Thyroid gland (tissue), 4 donors: ENCODE measurements around the gene NRG4. TPM values are rescaled to one million over a fixed set of nuclear protein-coding genes. Genes with fewer than 3 reads are reported as not detected.

Experiments used
- DNase-seq, 2 donors: peaks; one replicate each; pipeline ENCODE4 v3.0.0-alpha.2; 2019
- H3K27ac ChIP-seq, 3 donors: fragments of 200-600 bp; sonication (generic); 1 replicate in 2 of 3; 2 replicates in 1 of 3; pipeline ENCODE4 v1.5.1; 2016 to 2019; ENCODE audit warnings: mild to moderate bottlenecking in 1 of 3, moderate library complexity in 1 of 3
- H3K27me3 ChIP-seq: fragments of 200-600 bp; sonication (generic); one replicate; pipeline ENCODE4 v1.5.1; 2019
- H3K36me3 ChIP-seq, 2 donors: fragments of 200-600 bp; sonication (generic); one replicate each; pipeline ENCODE4 v1.5.1; 2016 to 2019
- H3K4me1 ChIP-seq, 2 donors: fragments of 200-600 bp; sonication (generic); one replicate each; pipeline ENCODE4 v1.5.1; 2017 to 2019
- H3K4me3 ChIP-seq, 3 donors: fragments of 200-600 bp; sonication (generic); replicated peaks in 1 of 3; 1 replicate in 2 of 3; 2 replicates in 1 of 3; pipeline ENCODE4 v1.5.1; 2016; ENCODE audit warnings: mild to moderate bottlenecking in 1 of 3
- H3K9me3 ChIP-seq: fragments of 200-600 bp; sonication (generic); one replicate; pipeline ENCODE4 v1.5.1; 2017
- POLR2A ChIP-seq, 2 donors: fragments of 450-650 bp; IDR thresholded peaks; one replicate each; pipeline ENCODE4 v1.6.1; 2017; ENCODE audit warnings: antibody characterized with exemption in 2 of 2, mild to moderate bottlenecking in 2 of 2, moderate library complexity in 1 of 2
- WGBS, 2 donors: methylation state at CpG; one replicate each; pipeline ENCODE4 v1.1.5; 2017; 5-methylcytosine and 5-hydroxymethylcytosine counted together
- intact Hi-C: fragments of 100-400 bp; cut with DNase I; formaldehyde crosslinking; loops from one replicate; pipeline ENCODE4 v1.15.1; 2023
- small RNA-seq: library from RNA; depleted of rRNA; stranded (forward); fragments of <200 nt; gene quantifications from one replicate; pipeline ENCODE3, GENCODE V24; 2016
- total RNA-seq, 4 donors: library from RNA; depleted of rRNA; stranded (reverse); fragments of >200 nt; gene quantifications; one replicate each; pipeline ENCODE4 v1.2.3, GENCODE V29; 2016
- TF ChIP-seq, protein P1 (sequence below), 6 experiments: fragments of 200-600 bp in 3 of 6; fragments of 450-650 bp in 3 of 6; sonication (generic) in 3 of 6; IDR thresholded peaks; one replicate each; pipeline ENCODE4 v1.5.1; 2016 to 2019; ENCODE audit warnings: antibody characterized with exemption in 6 of 6, mild to moderate bottlenecking in 2 of 6, inconsistent platforms in 1 of 6, moderate library complexity in 1 of 6

Gene NRG4
- total RNA-seq, 4 donors from 2014 or later: not detected

DNA sequence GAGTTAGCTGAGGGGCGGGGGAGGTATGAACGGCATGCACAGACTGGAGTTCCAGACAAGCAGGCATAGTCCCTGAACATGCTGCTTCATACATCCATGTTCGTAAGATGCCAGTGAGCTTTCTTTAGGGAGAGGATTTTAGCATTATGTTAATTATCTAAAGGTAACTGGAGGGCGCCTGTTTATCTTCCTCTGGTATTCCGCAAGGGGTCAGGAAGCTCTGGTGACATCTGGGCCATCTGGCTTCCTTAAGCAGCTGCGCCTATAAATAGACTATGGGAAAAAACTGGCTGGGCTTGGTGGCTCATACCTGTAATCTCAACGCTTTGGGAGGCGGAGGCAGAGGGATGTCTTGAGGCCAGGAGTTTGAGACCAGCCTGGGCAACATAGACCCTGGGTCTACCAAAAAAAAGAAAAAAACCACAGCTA lies 110.1 kb downstream of the NRG4 start:
- Histone ChIP-seq H3K27ac (no peak overlapping the region), H3K36me3 (no peaks in the 10 kb centered on the region), H3K9me3 (no peaks in the 10 kb centered on the region), H3K27me3 (no peaks in the 10 kb centered on the region), H3K4me3 (no peak overlapping the region), H3K4me1 (peaks cover 0 to 11% of the 10 kb centered on the region in 2 donors)
- TF ChIP-seq, protein P1, sequence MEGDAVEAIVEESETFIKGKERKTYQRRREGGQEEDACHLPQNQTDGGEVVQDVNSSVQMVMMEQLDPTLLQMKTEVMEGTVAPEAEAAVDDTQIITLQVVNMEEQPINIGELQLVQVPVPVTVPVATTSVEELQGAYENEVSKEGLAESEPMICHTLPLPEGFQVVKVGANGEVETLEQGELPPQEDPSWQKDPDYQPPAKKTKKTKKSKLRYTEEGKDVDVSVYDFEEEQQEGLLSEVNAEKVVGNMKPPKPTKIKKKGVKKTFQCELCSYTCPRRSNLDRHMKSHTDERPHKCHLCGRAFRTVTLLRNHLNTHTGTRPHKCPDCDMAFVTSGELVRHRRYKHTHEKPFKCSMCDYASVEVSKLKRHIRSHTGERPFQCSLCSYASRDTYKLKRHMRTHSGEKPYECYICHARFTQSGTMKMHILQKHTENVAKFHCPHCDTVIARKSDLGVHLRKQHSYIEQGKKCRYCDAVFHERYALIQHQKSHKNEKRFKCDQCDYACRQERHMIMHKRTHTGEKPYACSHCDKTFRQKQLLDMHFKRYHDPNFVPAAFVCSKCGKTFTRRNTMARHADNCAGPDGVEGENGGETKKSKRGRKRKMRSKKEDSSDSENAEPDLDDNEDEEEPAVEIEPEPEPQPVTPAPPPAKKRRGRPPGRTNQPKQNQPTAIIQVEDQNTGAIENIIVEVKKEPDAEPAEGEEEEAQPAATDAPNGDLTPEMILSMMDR (IDR thresholded peaks at IDR 0.05): no peak
- TF ChIP-seq POLR2A (IDR thresholded peaks at IDR 0.05): no peak
- DNase-seq: no peak
- intact Hi-C loops: loop anchor here (5.0 kb wide), 1 partner anchor 50 kb away; no protein-coding TSS in a partner anchor
- 66% methylated on average over 8 of the region's 8 CpGs for WGBS, 2 donors

DNA sequence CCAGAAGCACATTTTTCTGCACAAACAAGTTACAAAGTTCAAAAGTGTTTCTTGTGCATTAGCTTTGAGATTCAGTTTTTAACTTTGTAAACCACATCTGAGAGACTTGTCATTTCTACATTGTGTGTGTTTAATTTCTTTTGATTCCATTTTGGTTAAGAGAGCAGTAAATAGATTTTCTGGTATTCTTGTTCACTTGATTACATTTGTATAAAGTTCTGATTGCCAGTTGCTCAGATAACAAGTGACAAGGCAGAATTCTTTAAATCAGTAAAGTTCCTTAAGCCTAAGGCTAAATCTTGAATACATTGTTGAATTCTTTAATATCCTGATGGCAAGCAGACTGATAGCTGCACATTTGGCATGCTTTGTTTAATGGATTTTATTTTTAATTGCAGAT lies 111.6 kb downstream of the NRG4 start:
- Histone ChIP-seq H3K4me1 (peaks cover 0 to 11% of the 10 kb centered on the region in 2 donors), H3K36me3 (no peaks in the 10 kb centered on the region), H3K27ac (no peak overlapping the region), H3K4me3 (no peak overlapping the region), H3K9me3 (no peaks in the 10 kb centered on the region), H3K27me3 (no peaks in the 10 kb centered on the region)
- TF ChIP-seq, protein P1 (IDR thresholded peaks at IDR 0.05): no peak
- TF ChIP-seq POLR2A (IDR thresholded peaks at IDR 0.05): no peak
- intact Hi-C loops: loop anchor here (5.0 kb wide), 1 partner anchor 48 kb away; no protein-coding TSS in a partner anchor
- no peak for DNase-seq

DNA sequence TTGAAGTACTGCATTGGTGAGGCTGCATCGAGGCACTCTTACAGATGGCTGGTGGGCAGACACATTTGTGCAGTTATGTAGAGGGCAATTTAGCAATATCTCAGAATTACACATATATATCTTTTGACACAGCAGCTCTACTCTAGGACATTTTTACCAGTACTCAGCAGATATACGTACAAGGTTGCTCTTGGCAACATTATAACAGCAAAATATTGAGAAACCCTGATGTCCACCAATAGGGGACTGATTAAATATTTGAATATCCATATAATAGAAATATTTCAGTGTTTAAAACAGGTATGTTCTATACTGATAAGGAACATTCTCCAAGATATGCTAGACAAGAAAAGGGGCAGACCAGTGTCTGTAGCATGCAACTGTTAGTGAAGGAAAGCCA lies 116.5 kb downstream of the NRG4 start:
- Histone ChIP-seq H3K27ac (no peak overlapping the region), H3K4me1 (no peaks in the 10 kb centered on the region), H3K27me3 (no peaks in the 10 kb centered on the region), H3K9me3 (no peaks in the 10 kb centered on the region), H3K36me3 (no peaks in the 10 kb centered on the region), H3K4me3 (no peak overlapping the region)
- WGBS, 2 donors: 94% methylated on average over 2 of the region's 2 CpGs
- DNase-seq: no peak
- TF ChIP-seq, protein P1 (IDR thresholded peaks at IDR 0.05): no peak
- TF ChIP-seq POLR2A (IDR thresholded peaks at IDR 0.05): no peak
- intact Hi-C loops: no loop called here

DNA sequence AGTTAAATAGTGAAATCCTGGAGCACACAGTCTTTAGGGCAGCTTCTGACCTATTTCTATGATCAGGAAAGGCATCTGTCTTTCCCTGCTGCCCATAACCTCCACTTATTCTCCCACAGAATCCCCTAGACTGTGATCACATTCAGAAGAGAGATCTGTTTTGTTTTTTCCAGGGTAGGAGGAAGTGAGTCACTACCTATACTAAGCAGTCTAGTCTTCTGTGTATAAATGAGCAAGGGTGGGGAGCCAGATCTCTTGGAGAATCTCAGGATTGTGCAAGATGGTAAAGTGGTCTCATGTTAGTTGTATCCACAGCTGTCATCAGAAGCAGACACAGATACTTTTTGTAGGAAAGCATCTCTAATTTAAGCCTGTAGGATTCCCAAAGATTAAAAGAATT lies 120.3 kb downstream of the NRG4 start:
- H3K4me3 ChIP-seq: no peak overlapping the region
- no peaks in the 10 kb centered on the region for H3K27me3 ChIP-seq
- intact Hi-C loops: no loop called here
- H3K4me1 ChIP-seq: no peaks in the 10 kb centered on the region
- H3K36me3 ChIP-seq: no peaks in the 10 kb centered on the region
- no peak overlapping the region for H3K27ac ChIP-seq
- DNase-seq: no peak
- TF ChIP-seq, protein P1 (IDR thresholded peaks at IDR 0.05): no peak
- no peak for TF ChIP-seq POLR2A (IDR thresholded peaks at IDR 0.05)
- H3K9me3 ChIP-seq: no peaks in the 10 kb centered on the region

Small RNA genes within 50 kb of the gene (small RNA-seq; reads per million reads assigned to genes)
- not detected for gene RN7SL510P

Other genes with a start within 250 kb of the NRG4 start
- 10 to 100 TPM; 35.8 to 52.3 (median 44.9) TPM for gene UBE2Q2, start 169.0 kb downstream of the NRG4 start, total RNA-seq
- gene FBXO22, start 108.5 kb downstream of the NRG4 start, total RNA-seq: 10 to 100 TPM; 21.4 to 31.3 (median 24.2) TPM
- gene TMEM266, start 47.6 kb upstream of the NRG4 start, total RNA-seq: not detected